ENCODE results near the gene NAV2. TPM values are rescaled to one million over a fixed set of nuclear protein-coding genes. Genes with fewer than 3 reads are reported as not detected.

Gene NAV2
- total RNA-seq, 1 donor from 2014 or later, result not detected

DNA sequence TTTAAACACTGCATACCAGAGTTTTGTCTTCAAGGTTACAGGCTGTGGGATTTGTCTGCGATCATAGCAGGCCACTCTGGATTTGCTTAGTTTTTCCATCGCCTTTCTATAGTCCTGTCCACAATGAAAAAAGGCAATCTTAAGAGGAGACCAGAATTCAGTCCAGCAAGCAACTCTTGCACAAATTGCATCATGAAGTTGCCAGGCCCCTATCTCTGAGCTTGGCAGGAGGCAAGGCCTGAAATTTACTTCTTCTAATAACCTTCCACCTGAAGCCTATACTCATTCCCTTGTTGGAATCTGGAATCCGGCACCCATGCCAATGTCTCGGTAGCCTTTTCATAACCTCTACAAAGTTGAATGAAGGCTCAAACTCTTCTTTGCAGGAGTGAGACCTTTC, 100.1 kb downstream of the NAV2 start:
- intact Hi-C loops (cut with micrococcal nuclease), result no loop called here
- H3K9me3 Mint-ChIP-seq, result no peaks in the 10 kb centered on the region
- no peak for DNase-seq
- H3K36me3 Mint-ChIP-seq (ENCODE audit: low read depth), result no peaks in the 10 kb centered on the region
- no peaks in the 10 kb centered on the region for H3K4me1 Mint-ChIP-seq
- H3K27me3 Mint-ChIP-seq, result no peaks in the 10 kb centered on the region
- H3K4me3 Mint-ChIP-seq, result no peak overlapping the region
- no peak overlapping the region for H3K27ac Mint-ChIP-seq

DNA sequence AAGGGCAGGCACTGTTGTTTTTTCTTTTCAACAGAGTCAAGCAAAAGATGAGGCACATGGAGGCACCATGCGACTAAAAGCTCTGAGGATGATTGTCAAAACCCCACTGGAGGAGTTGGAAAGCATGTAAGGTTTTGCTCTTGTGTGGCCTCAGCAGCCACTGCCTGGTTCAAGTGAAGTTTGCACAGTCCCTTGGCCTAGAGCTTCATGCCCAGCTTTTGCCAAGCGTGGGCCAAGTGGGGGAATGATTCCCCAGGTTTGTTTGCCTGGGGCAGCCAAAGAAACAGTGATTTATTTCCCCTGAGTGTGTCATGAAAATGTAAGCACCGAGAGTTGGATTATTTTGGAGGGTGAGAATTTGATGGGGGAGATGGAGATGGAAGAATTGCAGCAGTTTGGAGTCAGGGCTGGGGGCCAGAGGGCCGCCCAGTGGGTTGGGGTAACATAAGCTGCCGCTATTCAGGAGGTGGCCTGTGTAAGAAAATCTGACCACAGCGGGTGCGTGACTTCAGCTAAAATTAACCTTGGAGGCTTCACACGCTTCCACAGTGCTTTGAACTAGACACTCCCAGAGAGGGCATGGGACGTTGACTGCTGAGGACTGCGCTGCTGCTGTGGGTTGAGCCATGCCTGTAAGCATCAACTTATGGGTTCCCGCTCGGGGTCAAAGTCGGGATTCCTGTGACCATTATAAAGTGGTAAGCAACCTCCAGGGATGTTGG, 100.7 kb downstream of the NAV2 start:
- H3K4me1 Mint-ChIP-seq, result no peaks in the 10 kb centered on the region
- DNase-seq, result no peak
- intact Hi-C loops (cut with micrococcal nuclease), result no loop called here
- no peak overlapping the region for H3K27ac Mint-ChIP-seq
- H3K4me3 Mint-ChIP-seq, result no peak overlapping the region
- no peaks in the 10 kb centered on the region for H3K36me3 Mint-ChIP-seq (ENCODE audit: low read depth)
- no peaks in the 10 kb centered on the region for H3K27me3 Mint-ChIP-seq
- H3K9me3 Mint-ChIP-seq, result no peaks in the 10 kb centered on the region

- intact Hi-C loops (cut with micrococcal nuclease), result no loop called here
- Mint-ChIP-seq H3K27ac (no peak overlapping the region), H3K27me3 (no peaks in the 10 kb centered on the region), H3K9me3 (no peaks in the 10 kb centered on the region), H3K4me1 (no peaks in the 10 kb centered on the region), H3K36me3 (ENCODE audit: low read depth) (no peaks in the 10 kb centered on the region), H3K4me3 (no peak overlapping the region)
- no peak for DNase-seq
These were observed 101.8 kb downstream of the NAV2 start for GRCh38 chr11:19814421-19814820.

- no peaks in the 10 kb centered on the region for H3K27me3 Mint-ChIP-seq
- H3K36me3 Mint-ChIP-seq (ENCODE audit: low read depth), result no peaks in the 10 kb centered on the region
- no peaks in the 10 kb centered on the region for H3K9me3 Mint-ChIP-seq
- H3K4me3 Mint-ChIP-seq, result no peak overlapping the region
- intact Hi-C loops (cut with micrococcal nuclease), result no loop called here
- DNase-seq, result no peak
- no peaks in the 10 kb centered on the region for H3K4me1 Mint-ChIP-seq
- H3K27ac Mint-ChIP-seq, result no peak overlapping the region
These were observed 103.4 kb downstream of the NAV2 start for GRCh38 chr11:19816040-19816439.

DNA sequence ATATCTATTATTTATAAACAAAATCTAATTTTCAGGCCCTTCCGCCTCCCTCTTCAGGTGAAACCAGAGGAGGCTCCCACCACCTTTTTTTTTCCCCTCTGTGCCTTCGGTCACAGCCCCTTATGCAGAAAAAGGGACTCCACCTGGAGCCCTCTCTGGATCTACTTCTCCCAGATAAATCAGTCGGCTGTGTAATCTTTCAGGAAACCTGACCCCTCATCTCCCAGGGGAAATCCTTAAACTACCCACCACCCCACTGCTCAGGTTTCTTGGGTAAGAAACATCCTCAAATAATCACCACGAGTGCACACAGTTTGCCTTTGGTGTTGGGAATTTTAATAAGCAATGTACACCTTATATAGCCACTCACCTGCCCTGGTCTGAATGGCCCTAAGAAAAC, 104.2 kb downstream of the NAV2 start:
- H3K9me3 Mint-ChIP-seq, result no peaks in the 10 kb centered on the region
- H3K4me1 Mint-ChIP-seq, result no peaks in the 10 kb centered on the region
- intact Hi-C loops (cut with micrococcal nuclease), result no loop called here
- no peak overlapping the region for H3K4me3 Mint-ChIP-seq
- no peaks in the 10 kb centered on the region for H3K36me3 Mint-ChIP-seq (ENCODE audit: low read depth)
- no peak overlapping the region for H3K27ac Mint-ChIP-seq
- H3K27me3 Mint-ChIP-seq, result no peaks in the 10 kb centered on the region
- no peak for DNase-seq

GRCh38 chr11:19817265-19817851, 104.7 kb downstream of the NAV2 start:
- Mint-ChIP-seq H3K9me3 (no peaks in the 10 kb centered on the region), H3K4me3 (no peak overlapping the region), H3K36me3 (ENCODE audit: low read depth) (no peaks in the 10 kb centered on the region), H3K4me1 (no peaks in the 10 kb centered on the region), H3K27me3 (no peaks in the 10 kb centered on the region), H3K27ac (no peak overlapping the region)
- intact Hi-C loops (cut with micrococcal nuclease), result no loop called here
- DNase-seq, result no peak

DNA sequence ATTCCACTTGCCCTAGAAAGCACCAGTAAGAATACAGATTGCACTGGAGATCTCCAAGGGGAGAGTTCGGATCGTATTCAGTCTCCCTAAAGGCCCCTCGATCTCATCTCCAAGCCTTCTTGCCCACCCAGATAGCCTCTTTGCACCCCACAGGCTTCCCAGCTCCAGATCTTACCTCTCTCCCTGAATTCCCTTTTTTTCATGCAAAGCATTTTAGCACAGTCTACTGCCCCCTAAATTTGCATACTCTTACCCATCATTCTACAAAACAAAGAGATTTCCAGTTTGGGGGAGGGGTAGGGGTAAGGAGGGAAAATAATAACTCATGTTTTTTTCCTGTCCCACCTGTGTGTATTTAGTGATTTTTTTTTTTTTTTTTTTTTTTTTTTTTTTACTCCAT, 105.2 kb downstream of the NAV2 start:
- Mint-ChIP-seq H3K9me3 (no peaks in the 10 kb centered on the region), H3K36me3 (ENCODE audit: low read depth) (no peaks in the 10 kb centered on the region), H3K4me3 (no peak overlapping the region), H3K27ac (no peak overlapping the region), H3K27me3 (no peaks in the 10 kb centered on the region), H3K4me1 (no peaks in the 10 kb centered on the region)
- DNase-seq, result no peak
- intact Hi-C loops (cut with micrococcal nuclease), result no loop called here

- H3K4me3 Mint-ChIP-seq, result no peak overlapping the region
- intact Hi-C loops (cut with micrococcal nuclease), result no loop called here
- H3K4me1 Mint-ChIP-seq, result no peaks in the 10 kb centered on the region
- DNase-seq, result no peak
- no peak overlapping the region for H3K27ac Mint-ChIP-seq
- no peaks in the 10 kb centered on the region for H3K36me3 Mint-ChIP-seq (ENCODE audit: low read depth)
- no peaks in the 10 kb centered on the region for H3K9me3 Mint-ChIP-seq
- H3K27me3 Mint-ChIP-seq, result no peaks in the 10 kb centered on the region
These were observed 106.0 kb downstream of the NAV2 start for GRCh38 chr11:19818619-19819018.

DNA sequence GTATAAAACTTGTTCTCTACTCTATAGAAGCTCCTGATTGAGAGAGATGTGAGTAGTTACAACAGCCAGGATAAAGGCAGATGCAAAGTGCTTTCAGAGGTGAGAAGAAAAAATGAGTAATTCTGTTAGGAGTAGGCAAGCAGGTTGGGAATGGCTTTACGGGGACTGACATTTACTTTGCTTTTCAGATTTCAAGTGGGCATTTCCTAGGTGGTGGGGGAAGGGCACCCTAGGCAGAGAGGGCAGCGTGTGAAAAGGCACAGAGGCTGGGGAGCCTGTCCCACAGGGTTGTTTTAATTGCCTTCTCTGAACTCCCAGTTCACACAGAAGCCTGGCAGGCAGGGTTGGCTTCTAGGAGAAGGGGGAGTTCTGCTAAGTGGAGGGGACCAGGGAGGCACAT, 106.5 kb downstream of the NAV2 start:
- Mint-ChIP-seq H3K9me3 (no peaks in the 10 kb centered on the region), H3K36me3 (ENCODE audit: low read depth) (no peaks in the 10 kb centered on the region), H3K4me3 (no peak overlapping the region), H3K27ac (no peak overlapping the region), H3K27me3 (no peaks in the 10 kb centered on the region), H3K4me1 (no peaks in the 10 kb centered on the region)
- no peak for DNase-seq
- intact Hi-C loops (cut with micrococcal nuclease), result no loop called here

DNA sequence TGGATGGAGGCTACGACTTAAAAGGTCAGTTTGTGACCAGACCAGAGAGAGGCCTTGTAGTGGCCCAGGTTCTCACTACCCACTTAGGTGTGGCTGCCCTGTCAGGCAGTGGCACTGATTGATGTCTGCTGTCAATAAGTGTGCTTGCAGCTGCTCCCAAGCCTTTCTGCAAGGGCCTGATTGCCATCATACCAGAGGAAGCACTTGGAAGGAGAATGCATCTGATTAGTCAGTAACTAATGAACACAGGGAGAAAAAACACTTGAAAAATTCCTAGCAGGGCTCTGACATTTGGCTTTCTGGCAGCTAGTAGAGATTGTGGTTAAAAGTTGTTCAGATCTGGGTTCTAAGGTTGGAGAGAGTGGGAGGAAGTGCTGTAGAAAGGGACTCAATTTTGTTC, 107.5 kb downstream of the NAV2 start:
- Mint-ChIP-seq H3K4me3 (no peak overlapping the region), H3K27ac (no peak overlapping the region), H3K27me3 (no peaks in the 10 kb centered on the region), H3K36me3 (ENCODE audit: low read depth) (no peaks in the 10 kb centered on the region), H3K4me1 (no peaks in the 10 kb centered on the region), H3K9me3 (no peaks in the 10 kb centered on the region)
- intact Hi-C loops (cut with micrococcal nuclease), result no loop called here
- DNase-seq, result no peak

DNA sequence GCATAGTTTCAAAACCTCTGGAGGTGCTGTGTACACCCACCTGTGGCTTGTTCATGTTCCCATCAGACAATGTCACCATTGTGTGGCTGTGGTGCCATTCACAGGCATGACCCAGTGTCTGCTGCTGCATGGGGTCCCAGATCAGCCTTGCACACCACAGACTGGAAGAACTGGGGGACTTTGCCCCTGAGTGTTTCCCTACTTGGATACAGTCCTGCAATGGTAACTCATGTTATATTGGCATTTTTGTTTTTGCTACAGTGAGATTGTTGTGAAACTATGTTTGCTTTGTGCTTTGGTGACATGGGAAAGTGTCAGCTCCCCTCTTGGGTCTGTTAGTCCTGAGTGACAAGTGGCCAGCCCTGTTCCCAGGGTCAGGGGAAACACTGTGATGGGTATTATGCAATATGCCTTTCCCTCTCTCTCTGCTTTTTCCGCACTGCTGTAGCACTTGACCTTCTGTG, 108.8 kb downstream of the NAV2 start:
- no peaks in the 10 kb centered on the region for H3K27me3 Mint-ChIP-seq
- no peaks in the 10 kb centered on the region for H3K4me1 Mint-ChIP-seq
- H3K27ac Mint-ChIP-seq, result no peak overlapping the region
- intact Hi-C loops (cut with micrococcal nuclease), result no loop called here
- H3K36me3 Mint-ChIP-seq (ENCODE audit: low read depth), result no peaks in the 10 kb centered on the region
- DNase-seq, result no peak
- H3K4me3 Mint-ChIP-seq, result no peak overlapping the region
- H3K9me3 Mint-ChIP-seq, result no peaks in the 10 kb centered on the region

GRCh38 chr11:19821993-19822392, 109.4 kb downstream of the NAV2 start:
- Mint-ChIP-seq H3K27ac (no peak overlapping the region), H3K36me3 (ENCODE audit: low read depth) (no peaks in the 10 kb centered on the region), H3K4me1 (no peaks in the 10 kb centered on the region), H3K4me3 (no peak overlapping the region), H3K9me3 (no peaks in the 10 kb centered on the region), H3K27me3 (no peaks in the 10 kb centered on the region)
- intact Hi-C loops (cut with micrococcal nuclease), result no loop called here
- DNase-seq, result no peak

GRCh38 chr11:19822531-19822930, 109.9 kb downstream of the NAV2 start:
- intact Hi-C loops (cut with micrococcal nuclease), result no loop called here
- no peak for DNase-seq
- Mint-ChIP-seq H3K27me3 (no peaks in the 10 kb centered on the region), H3K4me1 (no peaks in the 10 kb centered on the region), H3K36me3 (ENCODE audit: low read depth) (no peaks in the 10 kb centered on the region), H3K4me3 (no peak overlapping the region), H3K27ac (no peak overlapping the region), H3K9me3 (no peaks in the 10 kb centered on the region)

- Mint-ChIP-seq H3K4me1 (no peaks in the 10 kb centered on the region), H3K36me3 (ENCODE audit: low read depth) (no peaks in the 10 kb centered on the region), H3K9me3 (no peaks in the 10 kb centered on the region), H3K27ac (no peak overlapping the region), H3K27me3 (no peaks in the 10 kb centered on the region), H3K4me3 (no peak overlapping the region)
- intact Hi-C loops (cut with micrococcal nuclease), result no loop called here
- no peak for DNase-seq
These were observed 114.0 kb downstream of the NAV2 start for GRCh38 chr11:19826606-19827005.

Measured in activated CD4-positive, alpha-beta T cell treated with anti-CD3 and anti-CD28 coated beads, Interleukin-2, amount 10 ng/mL, durations not matched to agents 24 days and 14 days (primary cell).